Stimulated activated naive CD8-positive, alpha-beta T cell treated with anti-CD3 and anti-CD28 coated beads, Interleukin-15, amount 100 ng/mL, for 72 hours (primary cell): ENCODE results near the gene TOR4A.

Source experiments
- ATAC-seq: fragments of 150-1000 bp; cut with Tn5 transposase; 2 replicates; pipeline ENCODE4 v1.10.0; 2021; ENCODE audit warnings: mild to moderate bottlenecking, moderate library complexity
- DNase-seq, 2 donors: peaks; one replicate each; pipeline ENCODE4 v3.0.0; 2021 to 2022
- H3K27ac Mint-ChIP-seq, 2 donors: one replicate each; pipeline ENCODE4 v1.8.0; 2022; ENCODE audit warnings: mild to moderate bottlenecking in 2 of 2, mixed read lengths in 2 of 2, moderate library complexity in 2 of 2
- H3K27me3 Mint-ChIP-seq: one replicate; pipeline ENCODE4 v1.8.0; 2022; ENCODE audit warnings: mixed read lengths
- H3K4me1 Mint-ChIP-seq: one replicate; pipeline ENCODE4 v1.8.0; 2022; ENCODE audit warnings: mild to moderate bottlenecking, mixed read lengths
- H3K4me3 Mint-ChIP-seq, 2 donors: one replicate each; pipeline ENCODE4 v1.8.0; 2022; ENCODE audit warnings: mild to moderate bottlenecking in 2 of 2, mixed read lengths in 2 of 2, moderate library complexity in 1 of 2
- H3K9me3 Mint-ChIP-seq, 2 donors: one replicate each; pipeline ENCODE4 v1.8.0; 2022; ENCODE audit warnings: mixed read lengths in 2 of 2

TOR4A gene

GRCh38 chr9:137309368-137310188 lies 32.1 kb downstream of the TOR4A start:
- Mint-ChIP-seq H3K4me1 (peaks cover 32% of the 10 kb centered on the region), H3K27ac (no peak overlapping the region), H3K4me3 (no peak overlapping the region), H3K27me3 (peaks cover 9% of the 10 kb centered on the region), H3K9me3 (no peaks in the 10 kb centered on the region)
- no peak for ATAC-seq
- no peak for DNase-seq

- H3K4me1 Mint-ChIP-seq: peaks cover 24% of the 10 kb centered on the region
- no peak overlapping the region for H3K4me3 Mint-ChIP-seq
- ATAC-seq (no peak), DNase-seq (peak in 1 of 2 donors; percentile 15)
- H3K9me3 Mint-ChIP-seq: no peaks in the 10 kb centered on the region
- H3K27ac Mint-ChIP-seq: no peak overlapping the region
- H3K27me3 Mint-ChIP-seq: peaks cover 9% of the 10 kb centered on the region
Observed at GRCh38 chr9:137310189-137311052, 32.9 kb downstream of the TOR4A start.

GRCh38 chr9:137311171-137311985 lies 33.9 kb downstream of the TOR4A start:
- Mint-ChIP-seq H3K27me3 (peaks cover 9% of the 10 kb centered on the region), H3K9me3 (no peaks in the 10 kb centered on the region), H3K4me1 (peaks cover 16% of the 10 kb centered on the region), H3K4me3 (no peak overlapping the region), H3K27ac (no peak overlapping the region)
- DNase-seq: peak in 1 of 2 donors; percentile 27
- ATAC-seq: no peak

GRCh38 chr9:137311986-137312851 lies 34.7 kb downstream of the TOR4A start:
- Mint-ChIP-seq H3K27ac (no peak overlapping the region), H3K4me1 (peaks cover 15% of the 10 kb centered on the region), H3K4me3 (no peak overlapping the region), H3K27me3 (peaks cover 13% of the 10 kb centered on the region), H3K9me3 (no peaks in the 10 kb centered on the region)
- peak in 1 of 2 donors; percentile 10 for DNase-seq
- ATAC-seq: no peak

- no peaks in the 10 kb centered on the region for H3K9me3 Mint-ChIP-seq
Observed at GRCh38 chr9:137312852-137313325, 35.4 kb downstream of the TOR4A start.

GRCh38 chr9:137313326-137313936 lies 35.9 kb downstream of the TOR4A start:
- DNase-seq (peak in 1 of 2 donors; percentile 9), ATAC-seq (no peak)
- Mint-ChIP-seq H3K4me3 (no peak overlapping the region), H3K9me3 (no peaks in the 10 kb centered on the region), H3K27me3 (peaks cover 8% of the 10 kb centered on the region), H3K4me1 (peaks cover 9% of the 10 kb centered on the region), H3K27ac (no peak overlapping the region)

More at GRCh38 chr9:137312852-137313325, 35.4 kb downstream of the TOR4A start:
- Mint-ChIP-seq H3K4me1 (peaks cover 9% of the 10 kb centered on the region), H3K27me3 (peaks cover 8% of the 10 kb centered on the region), H3K4me3 (no peak overlapping the region), H3K27ac (no peak overlapping the region)
- ATAC-seq: no peak
- DNase-seq: peak in 1 of 2 donors; percentile 9

- peaks cover 8% of the 10 kb centered on the region for H3K27me3 Mint-ChIP-seq
- peaks cover 14% of the 10 kb centered on the region for H3K4me1 Mint-ChIP-seq
- ATAC-seq: no peak
- H3K27ac Mint-ChIP-seq: no peak overlapping the region
- H3K4me3 Mint-ChIP-seq: no peak overlapping the region
- peak in 1 of 2 donors; percentile 10 for DNase-seq
- no peaks in the 10 kb centered on the region for H3K9me3 Mint-ChIP-seq
Observed at GRCh38 chr9:137313956-137314560, 36.5 kb downstream of the TOR4A start.

GRCh38 chr9:137314561-137315560 lies 37.3 kb downstream of the TOR4A start:
- DNase-seq (peak in 1 of 2 donors; percentile 10), ATAC-seq (no peak)
- peak overlapping the region in 1 of 2 donors; percentile 21 for H3K4me3 Mint-ChIP-seq
- peaks cover 8% of the 10 kb centered on the region for H3K27me3 Mint-ChIP-seq
- H3K27ac Mint-ChIP-seq: no peak overlapping the region
- no peaks in the 10 kb centered on the region for H3K9me3 Mint-ChIP-seq
- H3K4me1 Mint-ChIP-seq: peaks cover 22% of the 10 kb centered on the region

GRCh38 chr9:137315581-137316011 lies 38.1 kb downstream of the TOR4A start:
- Mint-ChIP-seq H3K9me3 (no peaks in the 10 kb centered on the region), H3K4me3 (peak overlapping the region in 1 of 2 donors; percentile 41), H3K27me3 (peaks cover 8% of the 10 kb centered on the region), H3K27ac (no peak overlapping the region), H3K4me1 (peaks cover 30% of the 10 kb centered on the region)
- DNase-seq (no peak), ATAC-seq (no peak)

- no peaks in the 10 kb centered on the region for H3K9me3 Mint-ChIP-seq
- DNase-seq (peak; percentile 53 to 55), ATAC-seq (peak; percentile 65)
- peaks cover 8% of the 10 kb centered on the region for H3K27me3 Mint-ChIP-seq
- peak overlapping the region; percentile 69 to 86 for H3K27ac Mint-ChIP-seq
- H3K4me1 Mint-ChIP-seq: peaks cover 34% of the 10 kb centered on the region
- H3K4me3 Mint-ChIP-seq: peak overlapping the region; percentile 58 to 79
Observed at GRCh38 chr9:137316012-137316981, 38.8 kb downstream of the TOR4A start.

- H3K27me3 Mint-ChIP-seq: peaks cover 8% of the 10 kb centered on the region
- DNase-seq (peak in 1 of 2 donors; percentile 11), ATAC-seq (no peak)
- H3K9me3 Mint-ChIP-seq: no peaks in the 10 kb centered on the region
- peaks cover 34% of the 10 kb centered on the region for H3K4me1 Mint-ChIP-seq
- peak overlapping the region; percentile 58 to 79 for H3K4me3 Mint-ChIP-seq
- peak overlapping the region; percentile 69 to 86 for H3K27ac Mint-ChIP-seq
Observed at GRCh38 chr9:137317021-137317717, 39.6 kb downstream of the TOR4A start.
